Panc1 (cell line): ENCODE results near the gene SGPL1. TPM values are rescaled to one million over a fixed set of nuclear protein-coding genes. Genes with fewer than 3 reads are reported as not detected.

Experiments
- ATAC-seq: fragments of 200-7000 bp; cut with Tn5 transposase; 2 replicates; pipeline ENCODE4 v1.9.1; 2020; ENCODE audit warnings: mild to moderate bottlenecking, moderate library complexity
- BruUV-seq: library from RNA; stranded (reverse); fragments of 400-500 nt; replicated peaks from 2 replicates; lab custom pipeline; 2021; lab: Mats Ljungman, UMichigan
- CTCF ChIA-PET: fragments of 300-600 bp; sonication (Branson Sonifier 250); formaldehyde crosslinking; loops from one replicate; lab custom pipeline; 2022; ENCODE audit warnings: antibody characterized with exemption; lab: Charles Lee
- POLR2A ChIA-PET: fragments of 300-600 bp; sonication (Branson Sonifier 250); formaldehyde crosslinking; loops from one replicate; lab custom pipeline; 2022; ENCODE audit warnings: antibody characterized with exemption; lab: Charles Lee
- DNase-seq: peaks from one replicate; pipeline ENCODE4 v3.0.0-alpha.2; 2010; ENCODE audit warnings: low read depth, low spot score
- H3K27ac ChIP-seq: 2 replicates; pipeline ENCODE4 v1.5.1; 2011; ENCODE audit warnings: mild to moderate bottlenecking, low read length, inconsistent platforms
- H3K27me3 ChIP-seq: fragments of 200-500 bp; sonication (Bioruptor generic); 2 replicates; pipeline ENCODE4 v1.6.0; 2014; ENCODE audit warnings: low read length, inconsistent platforms; ENCODE audit not compliant: control insufficient read depth, insufficient read depth
- H3K36me3 ChIP-seq: fragments of 200-500 bp; sonication (Bioruptor generic); 2 replicates; pipeline ENCODE4 v1.5.1; 2014; ENCODE audit warnings: inconsistent platforms, mild to moderate bottlenecking, low read length, moderate library complexity; ENCODE audit not compliant: control insufficient read depth, insufficient read depth
- H3K4me1 ChIP-seq: 2 replicates; pipeline ENCODE4 v1.5.1; 2011; ENCODE audit warnings: inconsistent platforms, mild to moderate bottlenecking, low read length, moderate library complexity; ENCODE audit not compliant: control insufficient read depth, insufficient read depth
- H3K4me3 ChIP-seq, 2 experiments: 2 replicates each; pipeline ENCODE4 v1.5.1; 2011 to 2012; ENCODE audit warnings: low read depth in 2 of 2, low read length in 2 of 2, mild to moderate bottlenecking in 2 of 2, inconsistent platforms in 1 of 2, moderate library complexity in 1 of 2
- H3K9me3 ChIP-seq: fragments of 200-500 bp; sonication (Bioruptor generic); 2 replicates; pipeline ENCODE4 v1.5.1; 2014; ENCODE audit warnings: low read depth, mild to moderate bottlenecking, inconsistent platforms, low read length, moderate library complexity; ENCODE audit not compliant: control insufficient read depth, insufficient read depth
- CTCF ChIP-seq: fragments of 450-650 bp; IDR thresholded peaks from 2 replicates; pipeline ENCODE4 v1.5.1; 2017; ENCODE audit warnings: mild to moderate bottlenecking
- POLR2AphosphoS5 ChIP-seq: IDR thresholded peaks from 2 replicates; pipeline ENCODE4 v1.6.1; 2012; ENCODE audit warnings: mild to moderate bottlenecking, low read depth, low read length, moderate library complexity
- REST ChIP-seq, 2 experiments: IDR thresholded peaks; 2 replicates each; pipeline ENCODE4 v1.6.1; 2011 to 2012; ENCODE audit warnings: low read depth in 2 of 2, control low read depth in 1 of 2, low read length in 1 of 2, mild to moderate bottlenecking in 1 of 2, moderate library complexity in 1 of 2; ENCODE audit not compliant: insufficient read depth in 1 of 2
- SIN3A ChIP-seq: IDR thresholded peaks from 2 replicates; pipeline ENCODE4 v1.6.1; 2012; ENCODE audit warnings: low read depth, mild to moderate bottlenecking, low read length, moderate library complexity, borderline replicate concordance; ENCODE audit not compliant: insufficient read depth
- TCF7L2 ChIP-seq: IDR thresholded peaks from 2 replicates; pipeline ENCODE4 v1.6.1; 2011; ENCODE audit warnings: mild to moderate bottlenecking, low read depth, low read length, inconsistent platforms
- in situ Hi-C: cut with HindIII; loops from 2 replicates; pipeline ENCODE4 v1.10.0; 2016; ENCODE audit warnings: low sequenced_read_pairs, low pct_unique_long_range_greater_than_20kb
- intact Hi-C: fragments of 100-400 bp; cut with micrococcal nuclease; formaldehyde crosslinking; loops from one replicate; pipeline ENCODE4 v1.10.0; 2022; ENCODE audit not compliant: unreplicated experiment
- total RNA-seq: library from RNA; stranded (reverse); gene quantifications from one replicate; pipeline ENCODE4 v1.2.1, GENCODE V29; 2021; ENCODE audit not compliant: unreplicated experiment

Gene SGPL1
- total RNA-seq, 1 experiment from 2014 or later: 103 TPM

GRCh38 chr10:70890917-70891431 is 75.2 kb downstream of the SGPL1 start:
- no peaks in the 10 kb centered on the region for H3K9me3 ChIP-seq
- no TSS peak for BruUV-seq
- ChIA-PET CTCF (no interaction called here), POLR2A (no interaction called here)
- no peaks in the 10 kb centered on the region for H3K36me3 ChIP-seq
- in situ Hi-C loops: no loop called here
- no peak for DNase-seq
- no peak overlapping the region for H3K27ac ChIP-seq
- intact Hi-C loops: no loop called here
- H3K4me1 ChIP-seq: peaks cover 13% of the 10 kb centered on the region
- TF ChIP-seq POLR2AphosphoS5: no peak
- TF ChIP-seq REST (IDR thresholded peaks at IDR 0.05; ENCODE audit: insufficient read depth in 1 of 2, low read depth in 2 of 2, low read length in 1 of 2): no peak
- no peak for TF ChIP-seq SIN3A
- TF ChIP-seq TCF7L2: no peak
- TF ChIP-seq CTCF: no peak
- H3K4me3 ChIP-seq: no peak overlapping the region
- no peaks in the 10 kb centered on the region for H3K27me3 ChIP-seq
- no peak for ATAC-seq

- intact Hi-C loops (no loop called here), in situ Hi-C loops (no loop called here)
- no peak overlapping the region for H3K4me3 ChIP-seq
- ChIA-PET CTCF (no interaction called here), POLR2A (no interaction called here)
- H3K9me3 ChIP-seq: no peaks in the 10 kb centered on the region
- TF ChIP-seq REST (IDR thresholded peaks at IDR 0.05; ENCODE audit: insufficient read depth in 1 of 2, low read depth in 2 of 2, low read length in 1 of 2) (no peak), TCF7L2 (no peak), CTCF (no peak), SIN3A (no peak), POLR2AphosphoS5 (no peak)
- H3K27me3 ChIP-seq: no peaks in the 10 kb centered on the region
- no TSS peak for BruUV-seq
- DNase-seq: no peak
- no peak overlapping the region for H3K27ac ChIP-seq
- H3K36me3 ChIP-seq: no peaks in the 10 kb centered on the region
- no peak for ATAC-seq
- peaks cover 13% of the 10 kb centered on the region for H3K4me1 ChIP-seq
Measured at GRCh38 chr10:70891627-70892026, 75.9 kb downstream of the SGPL1 start.
